ENCODE results near the gene CTIF.

The CTIF gene

GRCh38 chr18:48689548-48689947 lies 150.7 kb downstream of the CTIF start:
- no peak for DNase-seq

GRCh38 chr18:48690494-48690893 lies 151.7 kb downstream of the CTIF start:
- no peak for DNase-seq

GRCh38 chr18:48693006-48693405 lies 154.2 kb downstream of the CTIF start:
- no peak for DNase-seq

DNA sequence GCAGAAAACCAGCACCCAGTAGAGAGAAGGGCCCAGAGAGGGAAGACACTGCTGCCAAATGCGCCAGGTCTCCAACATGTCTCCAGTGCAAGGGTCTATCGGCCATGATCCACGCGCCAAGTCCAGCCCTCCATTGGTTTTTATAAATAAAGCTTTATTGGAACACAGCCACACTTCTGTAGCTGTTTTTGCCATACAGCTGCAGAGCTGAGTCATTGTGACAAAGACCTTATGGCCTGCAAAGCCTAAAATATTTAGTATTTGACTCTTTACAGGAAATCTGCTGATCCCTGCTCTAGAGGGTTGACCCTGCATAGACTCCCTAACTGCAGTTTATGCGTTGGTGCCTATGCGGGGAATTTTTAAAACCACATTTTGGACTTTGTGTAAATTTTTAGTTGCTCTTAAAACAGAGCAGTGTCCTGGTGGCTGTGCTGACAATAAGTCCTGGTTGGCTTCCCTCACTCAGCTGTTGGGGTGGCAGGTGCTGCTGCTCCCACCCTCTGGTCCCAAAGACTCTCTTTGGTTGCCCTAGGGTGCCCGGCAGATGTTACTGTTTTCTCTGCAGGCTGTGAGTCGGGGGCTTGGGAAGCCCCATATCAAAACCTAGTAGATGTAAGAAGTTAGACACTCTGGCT lies 154.9 kb downstream of the CTIF start:
- peak; percentile 12 for DNase-seq

DNA sequence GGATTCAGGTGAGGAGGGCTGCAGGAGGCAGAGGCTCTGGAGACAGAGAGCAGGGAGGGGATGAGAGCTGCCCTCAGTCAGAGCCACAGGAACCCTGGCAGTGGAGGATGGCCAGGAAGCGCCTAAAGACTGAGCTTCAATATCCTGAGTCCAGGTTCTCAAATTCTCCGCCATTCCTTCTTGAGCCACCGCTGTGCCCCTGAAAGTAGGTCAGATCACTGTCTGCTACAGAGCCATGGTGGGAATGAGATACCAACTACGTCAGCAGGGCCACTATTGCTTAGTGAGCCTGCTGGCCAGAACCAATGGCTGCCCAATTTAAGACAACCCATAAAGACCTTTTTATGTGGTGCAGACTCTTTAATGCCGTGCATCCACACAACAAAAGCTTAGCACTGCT lies 155.5 kb downstream of the CTIF start:
- DNase-seq = no peak

- no peak for DNase-seq
These were observed 156.8 kb downstream of the CTIF start for GRCh38 chr18:48695671-48696070.

DNA sequence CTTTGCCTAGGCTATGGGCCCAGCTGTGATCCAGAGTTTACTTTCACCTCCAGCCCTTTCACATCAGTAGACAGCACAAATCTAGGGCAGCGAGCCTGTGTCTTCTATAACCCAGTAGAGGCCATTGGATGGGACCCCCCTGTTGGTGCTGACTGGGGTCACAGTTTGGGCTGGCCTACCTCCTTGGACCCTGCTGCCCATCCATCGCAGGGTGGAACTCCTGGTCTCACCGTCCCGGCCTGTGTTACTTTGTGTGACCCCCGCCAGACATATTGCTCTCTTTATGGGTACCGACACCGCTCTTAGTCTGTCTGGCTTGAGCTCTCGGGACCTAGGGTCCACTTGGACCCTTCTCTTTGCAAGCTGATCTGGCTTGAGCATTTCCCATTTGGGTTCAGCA lies 157.4 kb downstream of the CTIF start:
- DNase-seq = no peak

DNA sequence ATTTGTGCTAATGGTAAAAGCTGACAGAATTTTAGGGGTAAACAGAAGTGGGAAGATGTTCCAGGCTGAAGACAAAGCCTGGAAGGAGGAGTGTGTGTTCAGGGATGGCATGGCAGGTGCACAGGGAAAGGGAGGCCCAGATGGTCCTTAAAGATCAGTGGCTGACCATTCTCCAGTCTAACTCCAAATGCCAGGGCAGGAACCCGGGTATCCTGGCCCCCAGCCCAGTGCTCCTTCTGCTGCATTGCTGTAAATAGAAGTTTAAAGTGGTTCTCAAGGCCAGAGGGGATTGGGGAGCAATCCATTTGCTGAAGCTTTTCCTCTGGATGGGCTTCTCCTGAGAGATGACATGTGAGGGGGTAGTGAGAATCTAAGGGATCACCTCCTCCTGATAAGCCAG lies 158.6 kb downstream of the CTIF start:
- no peak for DNase-seq

DNA sequence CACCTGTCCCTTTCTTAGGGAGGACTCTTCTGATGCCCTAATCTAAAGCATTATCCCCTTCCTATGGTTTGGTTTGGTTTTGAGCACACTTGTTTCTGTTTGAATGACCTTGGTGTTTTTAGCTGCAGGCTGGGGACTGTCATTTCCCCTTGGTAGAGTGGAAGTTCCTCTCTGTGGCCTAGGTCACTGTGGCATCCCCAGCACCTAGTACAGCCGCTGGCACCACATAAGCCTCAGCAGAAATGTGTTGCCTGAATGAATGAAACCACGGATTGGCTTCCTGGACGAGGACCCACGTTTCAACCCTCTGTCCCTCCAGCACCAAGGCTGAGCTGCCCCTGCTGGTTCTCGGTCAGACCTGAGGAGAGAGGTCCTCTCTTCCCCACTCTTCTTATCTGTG lies 159.9 kb downstream of the CTIF start:
- DNase-seq = peak; percentile 35

GRCh38 chr18:48699761-48700160 lies 160.9 kb downstream of the CTIF start:
- no peak for DNase-seq

GRCh38 chr18:48700446-48700845 lies 161.6 kb downstream of the CTIF start:
- DNase-seq = no peak

- DNase-seq = no peak
These were observed 163.7 kb downstream of the CTIF start for GRCh38 chr18:48702346-48703027.

DNA sequence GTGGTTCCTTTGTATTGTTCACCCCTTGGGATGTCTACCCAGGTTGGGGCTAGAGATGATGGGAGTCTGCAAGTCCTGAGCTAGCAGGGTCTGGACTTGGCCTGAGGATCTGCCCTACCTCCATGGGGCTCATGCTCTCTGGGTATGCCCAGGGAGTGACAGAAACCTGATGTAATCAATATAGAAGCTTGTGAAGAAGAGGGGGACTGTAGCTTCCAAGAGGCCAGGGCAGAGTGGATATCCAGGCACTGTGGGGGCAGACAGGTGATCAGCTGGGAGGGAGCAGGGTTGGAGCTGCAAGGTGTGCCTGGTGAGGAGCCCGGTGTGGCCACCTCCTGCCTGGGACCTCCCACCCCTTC lies 164.2 kb downstream of the CTIF start:
- DNase-seq = no peak

DNA sequence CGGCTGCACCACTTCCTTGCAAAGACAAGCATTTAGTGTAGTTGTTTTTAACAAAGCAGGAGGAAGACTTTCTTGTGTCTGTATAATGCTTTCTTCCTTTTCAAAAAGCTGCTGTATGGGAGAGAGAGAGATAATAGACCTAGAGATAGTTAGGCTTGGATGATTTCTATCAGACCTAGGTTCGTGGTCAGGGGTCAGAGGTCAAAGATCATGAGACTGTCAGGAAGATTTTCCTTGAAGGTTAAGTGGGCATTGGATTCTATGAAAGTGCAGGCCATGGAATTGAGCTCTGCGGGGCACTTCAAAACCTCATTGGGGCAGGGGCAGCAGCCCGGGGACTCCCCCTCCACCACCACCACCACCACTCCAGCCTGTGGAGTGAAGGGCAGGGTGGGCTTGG lies 164.6 kb downstream of the CTIF start:
- DNase-seq = no peak

DNA sequence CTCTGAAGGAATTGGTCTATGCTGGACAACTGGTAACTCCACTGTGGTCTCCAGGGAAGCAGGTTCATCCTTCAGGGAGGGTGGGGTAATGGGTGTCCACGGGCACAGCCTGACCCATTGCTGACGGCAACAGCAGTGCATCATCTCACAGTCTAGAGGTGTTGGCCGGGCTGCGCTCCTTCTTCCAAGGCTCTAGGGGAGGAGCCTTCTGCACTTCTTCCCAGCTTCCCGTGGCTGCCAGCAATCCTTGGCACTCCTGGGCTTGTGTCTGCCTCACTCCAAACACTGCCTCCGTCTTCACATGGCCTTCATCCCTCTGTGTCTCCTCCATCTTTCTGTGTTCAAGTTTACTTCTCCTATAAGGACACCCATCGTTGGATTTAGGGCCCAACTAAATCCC lies 166.2 kb downstream of the CTIF start:
- DNase-seq = no peak

DNA sequence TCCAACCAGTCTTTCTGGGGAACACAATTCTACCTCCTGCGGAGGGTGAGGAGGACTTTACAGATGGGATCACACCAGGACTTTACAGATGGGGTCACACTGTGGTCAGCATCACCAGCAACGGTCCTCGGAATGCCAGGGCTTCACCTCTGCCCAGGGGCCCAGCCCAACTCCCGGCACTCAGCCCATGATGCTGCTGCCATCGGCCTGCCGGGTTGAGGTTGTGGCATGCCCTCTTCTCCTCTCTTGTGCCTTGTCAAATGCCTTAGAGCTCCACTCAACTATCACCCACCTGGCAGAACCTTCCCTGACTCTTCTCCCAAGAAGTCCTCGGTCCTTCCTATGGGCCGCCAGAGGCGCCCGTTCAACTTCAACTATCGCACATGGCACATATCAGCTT lies 166.7 kb downstream of the CTIF start:
- DNase-seq = no peak

DNA sequence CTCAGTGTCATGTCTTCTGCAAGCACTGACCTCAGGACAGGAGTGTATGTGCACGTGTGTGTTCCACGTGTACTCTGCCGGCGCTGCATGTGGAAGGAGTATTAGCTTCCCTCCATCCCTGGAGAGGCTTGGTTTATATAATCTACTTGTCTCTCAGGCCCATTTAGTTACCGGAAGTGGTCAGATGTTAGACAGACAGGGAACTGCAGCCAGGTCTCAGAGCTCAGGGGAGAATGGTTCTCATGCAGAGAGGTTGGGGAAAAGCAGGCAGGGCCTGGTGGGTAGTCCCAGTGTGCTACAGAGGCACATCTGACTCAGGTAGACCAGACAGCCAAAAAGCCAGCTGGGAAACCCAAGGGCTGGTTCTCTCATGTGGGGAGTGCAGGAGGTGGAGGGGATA lies 167.9 kb downstream of the CTIF start:
- no peak for DNase-seq

DNA sequence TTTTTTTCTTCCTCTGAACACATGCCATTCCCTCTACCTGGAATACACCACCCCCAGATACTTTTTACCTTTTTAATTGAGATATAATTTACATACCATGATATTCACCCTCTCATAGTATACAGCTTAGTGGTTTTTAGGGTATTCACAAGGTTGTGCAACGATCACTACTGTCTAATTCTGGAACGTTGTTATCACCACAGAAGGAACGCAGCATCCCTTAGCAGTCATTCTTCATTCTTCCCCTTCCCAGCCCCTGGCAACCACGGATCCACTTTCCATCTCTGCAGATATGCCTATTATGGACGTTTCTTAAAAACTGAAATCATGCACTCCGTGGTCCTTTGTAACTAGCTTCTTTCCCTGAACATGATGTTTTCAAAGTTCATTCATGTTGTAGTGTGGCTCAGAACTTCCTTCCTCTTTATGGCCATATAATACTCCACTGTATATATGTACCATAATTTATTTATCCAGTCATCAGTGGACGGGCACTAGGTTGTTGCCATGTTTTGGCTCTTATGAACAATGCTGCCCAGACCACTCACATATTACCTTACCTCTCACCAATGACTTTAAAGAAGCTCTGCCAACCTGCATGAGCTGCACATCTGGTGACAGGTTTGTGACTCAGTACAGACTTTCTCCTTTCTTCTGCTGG lies 168.9 kb downstream of the CTIF start:
- no peak for DNase-seq

DNA sequence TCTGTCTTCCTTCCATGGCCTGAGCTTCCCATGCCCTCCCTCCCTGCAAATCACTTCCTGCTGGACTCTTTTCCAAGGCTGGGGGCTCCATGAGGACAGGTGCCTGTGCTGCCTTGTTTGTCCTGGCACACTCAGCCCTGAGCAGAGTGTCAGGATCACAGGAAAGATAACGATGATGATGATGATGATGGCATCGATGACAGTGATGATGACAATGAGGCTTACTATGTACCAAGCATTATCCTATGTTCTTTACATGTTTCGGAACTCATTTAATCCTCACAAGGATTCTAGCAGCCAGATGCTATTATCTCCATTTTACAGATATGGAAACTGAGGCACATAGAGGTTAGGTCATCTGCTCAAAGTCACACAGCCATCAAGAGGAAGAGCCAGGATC lies 170.0 kb downstream of the CTIF start:
- DNase-seq = no peak

DNA sequence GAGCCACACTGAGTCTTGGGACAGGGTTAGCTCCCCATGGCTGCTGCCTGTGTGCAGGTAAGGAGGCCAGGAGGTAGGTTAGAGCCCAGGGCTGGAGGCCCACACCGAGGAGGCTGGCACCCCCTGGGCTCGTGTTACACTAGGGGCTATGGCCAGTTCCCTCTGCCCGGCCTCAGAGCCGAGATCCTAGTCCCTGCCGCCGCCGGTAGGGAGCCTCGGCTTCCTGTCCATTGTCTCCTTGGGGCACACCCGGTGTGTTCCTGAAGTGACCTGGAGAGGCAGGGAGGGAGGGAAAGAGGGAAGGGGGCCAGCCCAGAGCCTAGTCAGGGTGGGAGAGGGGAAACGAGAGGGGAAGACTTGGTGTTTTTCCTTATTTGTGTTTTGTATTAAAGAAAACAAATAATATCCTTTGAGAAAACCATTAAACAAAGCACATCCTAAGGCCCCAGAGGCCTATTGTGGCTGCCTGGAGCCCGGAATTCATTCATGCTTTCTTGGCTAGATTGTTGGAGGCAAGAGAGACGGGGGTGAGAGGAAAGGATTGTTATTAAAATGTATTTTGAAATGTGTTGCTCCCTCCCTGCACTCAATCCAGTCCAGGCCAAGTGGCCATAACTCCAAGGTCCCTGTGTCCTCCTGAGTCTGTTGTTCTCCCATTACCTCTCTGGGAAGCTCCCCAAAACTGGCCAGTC lies 170.7 kb downstream of the CTIF start:
- no peak for DNase-seq

DNA sequence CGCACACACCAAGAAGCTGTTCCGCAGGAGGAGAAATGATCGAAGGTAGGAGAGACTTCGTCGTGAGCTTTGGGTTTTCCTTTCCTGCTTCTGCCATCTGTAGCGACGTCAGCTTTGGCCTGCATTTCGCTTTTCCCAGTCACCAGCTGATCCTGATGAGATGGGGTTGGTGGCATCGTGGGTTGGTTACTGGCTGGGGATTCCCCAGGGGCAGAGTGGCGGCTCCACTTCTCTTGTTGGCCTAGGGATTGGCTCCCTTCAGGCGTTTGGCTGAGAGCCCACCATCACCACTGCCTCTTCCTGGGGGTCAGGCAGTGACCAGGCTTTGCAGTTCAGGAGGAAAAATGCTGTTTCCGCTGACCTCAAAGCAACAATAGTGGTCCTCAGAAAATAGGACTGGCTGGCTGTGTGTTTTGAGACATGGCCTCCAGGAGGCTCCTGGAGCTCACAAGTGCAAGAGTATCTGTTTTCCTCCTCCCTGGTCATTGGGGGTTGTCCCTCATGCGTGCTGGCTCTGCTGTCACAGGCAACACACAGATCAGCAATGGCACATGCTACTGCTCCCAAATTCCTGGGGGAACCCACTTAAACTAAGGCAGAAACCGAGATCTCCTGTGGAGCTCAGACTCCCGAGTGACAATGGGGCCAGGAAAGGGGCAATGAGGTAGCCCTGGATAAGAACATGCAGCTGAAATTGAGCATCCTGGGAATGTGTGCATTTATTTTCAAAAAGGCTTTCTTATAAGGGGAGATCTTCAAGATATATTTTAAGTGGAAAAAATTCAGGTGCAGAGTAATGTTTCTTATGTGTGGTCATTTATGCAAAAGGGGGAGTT lies 173.0 kb downstream of the CTIF start:
- peak; percentile 41 for DNase-seq

DNA sequence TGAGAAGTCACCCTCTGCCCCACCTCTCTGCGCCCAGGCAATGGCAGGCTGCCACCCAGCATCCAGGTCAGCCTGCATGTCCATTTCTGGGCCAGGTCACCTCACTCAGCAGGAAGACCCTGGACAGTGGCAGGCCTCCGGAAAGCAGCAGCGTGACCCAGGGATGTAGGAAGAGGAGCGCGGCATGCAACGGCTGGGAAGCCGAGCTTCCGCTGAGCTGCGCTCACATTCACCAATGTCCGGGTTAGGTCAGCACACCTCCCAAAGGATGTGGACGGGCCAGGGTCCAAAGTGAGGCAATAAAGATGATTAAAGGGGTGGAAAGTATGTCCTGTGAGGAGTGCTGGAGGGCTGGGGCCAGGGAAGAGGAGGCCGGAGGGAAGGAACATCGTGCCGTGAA lies 174.5 kb downstream of the CTIF start:
- DNase-seq = no peak

DNA sequence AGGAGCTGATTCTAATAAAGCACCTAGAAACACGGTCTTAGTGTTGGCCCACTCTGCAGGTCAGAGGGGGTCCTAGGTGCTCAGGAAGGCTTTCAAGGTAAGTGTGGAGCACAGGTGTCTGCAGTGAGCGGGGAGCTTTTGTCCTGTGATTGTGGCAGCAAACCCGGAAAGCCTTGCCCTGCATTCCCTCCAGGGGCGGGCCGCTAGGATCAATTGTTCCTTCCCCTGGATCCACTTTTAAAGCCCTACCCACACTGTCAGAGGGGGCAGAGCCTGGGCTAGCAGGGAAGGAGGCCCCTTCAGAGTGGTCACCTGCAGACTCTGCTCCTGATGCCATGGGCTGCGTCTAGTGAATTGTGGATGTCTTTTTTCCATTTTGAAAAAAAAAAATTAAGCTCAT lies 176.0 kb downstream of the CTIF start:
- no peak for DNase-seq
